SK-N-SH treated with all-trans-retinoic acid at 6 μM for 48 hours (cell line): ENCODE results near the gene CLPTM1L.

ENCODE experiments used
- ARNTL ChIP-seq: fragments of 450-650 bp; formaldehyde crosslinking; IDR thresholded peaks from 2 replicates; pipeline ENCODE4 v1.5.0; 2020; ENCODE audit warnings: low read depth, mild to moderate bottlenecking, moderate library complexity, borderline replicate concordance
- CREB5 ChIP-seq: fragments of 250-450 bp; sonication (Bioruptor Pico); IDR thresholded peaks from 2 replicates; pipeline ENCODE4 v1.5.1; 2020; ENCODE audit warnings: low read depth, mild to moderate bottlenecking, moderate library complexity
- OSR1 ChIP-seq: fragments of 250-450 bp; sonication (Bioruptor Pico); IDR thresholded peaks from 2 replicates; pipeline ENCODE4 v1.8.0; 2022; ENCODE audit warnings: moderate library complexity, mild to moderate bottlenecking, inconsistent platforms
- PATZ1 ChIP-seq: fragments of 250-450 bp; sonication (Bioruptor Pico); IDR thresholded peaks from 2 replicates; pipeline ENCODE4 v1.8.0; 2020; ENCODE audit warnings: mild to moderate bottlenecking, moderate library complexity, borderline replicate concordance
- POU6F1 ChIP-seq: fragments of 250-450 bp; sonication (Bioruptor Pico); IDR thresholded peaks from 2 replicates; pipeline ENCODE4 v1.8.0; 2021; ENCODE audit warnings: low read depth, mild to moderate bottlenecking, moderate library complexity, borderline replicate concordance
- PPARA ChIP-seq: fragments of 250-450 bp; sonication (Bioruptor Pico); IDR thresholded peaks from 2 replicates; pipeline ENCODE4 v1.5.0; 2020; ENCODE audit warnings: mild to moderate bottlenecking, borderline replicate concordance
- ZFP3 ChIP-seq: fragments of 250-450 bp; sonication (Bioruptor Pico); IDR thresholded peaks from 2 replicates; pipeline ENCODE4 v1.5.0; 2020; ENCODE audit warnings: mild to moderate bottlenecking, moderate library complexity
- ZFP30 ChIP-seq: fragments of 450-650 bp; formaldehyde crosslinking; IDR thresholded peaks from 2 replicates; pipeline ENCODE4 v1.5.0; 2022; ENCODE audit warnings: mild to moderate bottlenecking, moderate library complexity

- no peak for TF ChIP-seq PATZ1 (CRISPR knock-in tag)
- TF ChIP-seq ZFP30 (CRISPR knock-in tag) = no peak
- no peak for TF ChIP-seq CREB5
- TF ChIP-seq ARNTL (CRISPR knock-in tag) = no peak
- no peak for TF ChIP-seq OSR1 (CRISPR knock-in tag)
- no peak for TF ChIP-seq POU6F1 (CRISPR knock-in tag)
- TF ChIP-seq PPARA (CRISPR knock-in tag) = no peak
- TF ChIP-seq ZFP3 (CRISPR knock-in tag) = no peak
Measured at GRCh38 chr5:1314564-1314982, 30.3 kb downstream of the CLPTM1L start.
